Pancreas (tissue), 10 donors: ENCODE data around the gene ZNF358. TPM values are rescaled to one million over a fixed set of nuclear protein-coding genes. Genes with fewer than 3 reads are reported as not detected.

Experiments used
- ATAC-seq, 4 donors: fragments of 200-7000 bp; cut with Tn5 transposase; one replicate each; pipeline versions ENCODE4 v1.8.0 to v1.9.1; 2020; ENCODE audit warnings: mild to moderate bottlenecking in 4 of 4, moderate library complexity in 4 of 4
- DNase-seq, 6 donors: peaks; one replicate each; pipeline ENCODE4 v3.0.0-alpha.2; 2020
- FAIRE-seq: peaks from 2 replicates; lab custom pipeline; 2012; peaks lifted over from hg19 to GRCh38; lab: Jason Lieb, UNC
- H3K27ac ChIP-seq, 4 donors: fragments of 200-600 bp; sonication (generic); 1 replicate in 3 of 4; 2 replicates in 1 of 4; pipeline versions ENCODE4 v1.5.0 to v1.8.0; 2020
- H3K27me3 ChIP-seq, 4 donors: fragments of 200-600 bp; one replicate each; pipeline ENCODE4 v1.8.0; 2021
- H3K36me3 ChIP-seq, 3 donors: fragments of 200-600 bp; sonication (generic) in 1 of 3; one replicate each; pipeline versions ENCODE4 v1.5.0 to v1.8.0; 2020 to 2021
- H3K4me1 ChIP-seq, 3 donors: fragments of 200-600 bp; one replicate each; pipeline ENCODE4 v1.8.0; 2021
- H3K4me3 ChIP-seq, 4 donors: fragments of 200-600 bp; sonication (generic) in 2 of 4; one replicate each; pipeline versions ENCODE4 v1.5.0 to v1.8.0; 2020 to 2021
- H3K9me3 ChIP-seq, 4 donors: fragments of 200-600 bp; one replicate each; pipeline ENCODE4 v1.8.0; 2021
- WGBS, 2 donors: extraction: QIAGEN DNeasy Blood & Tissue Kit; methylation state at CpG; one replicate each; pipeline ENCODE4 v1.1.7; 2013; 5-methylcytosine and 5-hydroxymethylcytosine counted together
- intact Hi-C, 3 donors: fragments of 100-400 bp; cut with DNase I; formaldehyde crosslinking; loops; one replicate each; pipeline versions ENCODE4 v1.11.1 to v1.14.2; 2022
- polyA plus RNA-seq, 2 donors: library from polyadenylated mRNA; stranded (reverse); fragments of 200-250 nt; gene quantifications; one replicate each; pipeline ENCODE4 v1.2.3, GENCODE V29; 2013
- total RNA-seq, 6 donors: library from RNA; stranded (reverse); fragmentation: NEBNext Ultra II Directional in 4 of 6; extraction: Animal tissue kit (Norgen Biotek cat#: 25700) in 4 of 6; gene quantifications; one replicate each; pipeline versions ENCODE4 v1.2.1 to v1.2.4, GENCODE V29; 2021 to 2023
- TF ChIP-seq, protein P1 (sequence below), 4 donors: fragments of 200-600 bp; sonication (generic) in 3 of 4; IDR thresholded peaks; one replicate each; pipeline versions ENCODE4 v1.5.0 to v1.8.0; 2021; ENCODE audit warnings: antibody characterized with exemption in 4 of 4
- donor health status: healthy with polysubstance abuse.
- donor health status: DM: no; HTN: no; CAD: no; lungs with moderate emphysema.
- donor health status: DM: no; HTN: no; CAD: no.
- donor health status: control.
- donor health status: control.
- donor health status: Bipolar disorder and iron deficiency.
- donor health status: DM: yes; HTN: yes; CAD: no.
- donor health status: DM: no; HTN: no; CAD: no.
- donor health status: DM: no; HTN: no; CAD: no.
- donor health status: DM: yes; HTN: yes; CAD: no.

ZNF358 gene
- total and polyA plus RNA-seq, 8 donors = 22.6 to 68.8 (median 24.2) TPM

DNA sequence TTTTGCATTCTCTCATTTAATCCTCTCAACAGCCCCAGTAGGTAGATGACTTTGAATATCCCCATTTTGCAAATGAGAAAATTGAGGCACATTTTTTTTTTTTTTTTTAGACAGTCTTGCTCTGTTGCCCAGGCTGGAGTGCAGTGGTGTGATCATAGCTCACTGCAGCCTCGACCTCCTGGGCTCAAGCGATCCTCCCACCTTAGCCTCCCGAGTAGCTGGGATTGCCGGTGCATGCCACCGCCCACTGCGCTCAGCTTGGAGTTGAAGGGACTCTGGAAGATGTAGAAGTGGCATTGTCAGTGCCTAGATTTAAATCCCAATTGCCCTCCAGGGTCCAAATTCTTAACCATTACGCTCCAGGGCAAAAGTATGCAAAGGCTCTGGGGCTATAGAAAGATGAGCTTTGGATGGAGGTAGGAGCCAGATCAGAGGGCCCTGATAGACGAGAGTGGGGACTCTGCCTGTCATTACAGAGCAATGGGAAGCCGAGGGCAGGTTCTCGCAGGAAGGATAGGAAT lies 5.7 kb downstream of the ZNF358 start:
- no peak for DNase-seq
- no peaks in the 10 kb centered on the region for H3K36me3 ChIP-seq
- no peak for ATAC-seq
- H3K27me3 ChIP-seq = no peaks in the 10 kb centered on the region
- TF ChIP-seq, protein P1, sequence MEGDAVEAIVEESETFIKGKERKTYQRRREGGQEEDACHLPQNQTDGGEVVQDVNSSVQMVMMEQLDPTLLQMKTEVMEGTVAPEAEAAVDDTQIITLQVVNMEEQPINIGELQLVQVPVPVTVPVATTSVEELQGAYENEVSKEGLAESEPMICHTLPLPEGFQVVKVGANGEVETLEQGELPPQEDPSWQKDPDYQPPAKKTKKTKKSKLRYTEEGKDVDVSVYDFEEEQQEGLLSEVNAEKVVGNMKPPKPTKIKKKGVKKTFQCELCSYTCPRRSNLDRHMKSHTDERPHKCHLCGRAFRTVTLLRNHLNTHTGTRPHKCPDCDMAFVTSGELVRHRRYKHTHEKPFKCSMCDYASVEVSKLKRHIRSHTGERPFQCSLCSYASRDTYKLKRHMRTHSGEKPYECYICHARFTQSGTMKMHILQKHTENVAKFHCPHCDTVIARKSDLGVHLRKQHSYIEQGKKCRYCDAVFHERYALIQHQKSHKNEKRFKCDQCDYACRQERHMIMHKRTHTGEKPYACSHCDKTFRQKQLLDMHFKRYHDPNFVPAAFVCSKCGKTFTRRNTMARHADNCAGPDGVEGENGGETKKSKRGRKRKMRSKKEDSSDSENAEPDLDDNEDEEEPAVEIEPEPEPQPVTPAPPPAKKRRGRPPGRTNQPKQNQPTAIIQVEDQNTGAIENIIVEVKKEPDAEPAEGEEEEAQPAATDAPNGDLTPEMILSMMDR (IDR thresholded peaks at IDR 0.05) = no peak
- H3K9me3 ChIP-seq = no peaks in the 10 kb centered on the region
- 53% methylated on average over 10 of the region's 10 CpGs for WGBS, 2 donors
- H3K4me1 ChIP-seq = peaks cover 4 to 13% (median 12%) of the 10 kb centered on the region in 3 donors
- peak overlapping the region in 1 of 4 donors; percentile 94 for H3K4me3 ChIP-seq
- H3K27ac ChIP-seq = peak overlapping the region in 1 of 4 donors; percentile 17
- no peak for FAIRE-seq
- intact Hi-C loops = no loop called here

DNA sequence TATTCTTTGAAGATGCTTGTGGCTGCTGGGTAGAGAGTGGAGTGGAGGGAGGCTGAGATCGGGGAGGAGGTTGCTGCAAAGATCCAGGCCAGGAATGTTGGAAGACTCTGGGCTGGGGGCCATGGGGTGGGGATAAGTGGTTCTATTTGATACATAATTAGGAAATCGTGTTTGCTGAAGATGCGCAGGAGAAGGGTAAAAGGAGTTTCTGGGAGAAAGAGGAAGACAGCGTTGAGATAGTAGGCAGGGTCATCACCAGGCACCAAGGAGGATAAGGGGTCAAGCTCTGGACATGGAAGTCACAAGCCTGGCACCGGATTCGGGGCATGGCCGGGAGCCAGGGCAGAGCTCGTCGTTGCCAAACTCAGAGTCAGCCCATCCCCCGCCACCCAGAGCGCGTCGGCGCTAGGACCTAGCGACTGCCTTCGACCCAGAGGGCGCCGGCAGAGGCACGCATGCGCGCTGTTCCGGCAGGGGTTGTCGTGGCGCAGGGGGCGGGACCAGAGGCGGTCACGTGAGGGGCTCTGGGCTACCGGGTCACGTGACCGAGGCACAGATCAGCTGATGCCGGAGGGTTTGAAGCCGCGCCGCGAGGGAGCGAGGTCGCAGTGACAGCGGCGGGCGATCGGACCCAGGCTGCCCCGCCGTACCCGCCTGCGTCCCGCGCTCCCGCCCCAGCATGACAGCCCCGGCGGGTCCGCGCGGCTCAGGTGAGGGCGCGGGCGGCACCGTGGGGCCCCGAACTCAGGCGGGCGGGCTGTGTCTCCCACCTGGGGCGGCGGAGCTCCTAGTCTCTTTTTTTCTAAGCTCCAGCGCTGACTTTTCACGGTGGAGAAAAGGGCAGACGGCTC lies 6.4 kb downstream of the ZNF358 start, which contains the start of gene MCOLN1:
Gene MCOLN1, plus strand, starts transcription at position 553 of the 851 bp plus-strand sequence. Its CDS starts 127 bp downstream, at position 680.
- WGBS, 2 donors = 1% methylated on average over 43 to 65 of the region's 65 CpGs
- Histone ChIP-seq H3K27me3 (no peaks in the 10 kb centered on the region), H3K4me3 (peak within 1 kb of the TSS; percentile 60 to 94 (median 88)), H3K9me3 (no peaks in the 10 kb centered on the region), H3K36me3 (no peaks in the 10 kb centered on the region), H3K4me1 (peaks cover 4 to 13% (median 12%) of the 10 kb centered on the region in 3 donors), H3K27ac (peak within 1 kb of the TSS in 2 of 4 donors; percentile 17 to 44)
- FAIRE-seq = no peak
- peak; percentile 99 to 100 (median 100) for DNase-seq
- intact Hi-C loops = no loop called here
- TF ChIP-seq, protein P1 (IDR thresholded peaks at IDR 0.05) = no peak
- ATAC-seq = peak; percentile 94 to 97 (median 96)

DNA sequence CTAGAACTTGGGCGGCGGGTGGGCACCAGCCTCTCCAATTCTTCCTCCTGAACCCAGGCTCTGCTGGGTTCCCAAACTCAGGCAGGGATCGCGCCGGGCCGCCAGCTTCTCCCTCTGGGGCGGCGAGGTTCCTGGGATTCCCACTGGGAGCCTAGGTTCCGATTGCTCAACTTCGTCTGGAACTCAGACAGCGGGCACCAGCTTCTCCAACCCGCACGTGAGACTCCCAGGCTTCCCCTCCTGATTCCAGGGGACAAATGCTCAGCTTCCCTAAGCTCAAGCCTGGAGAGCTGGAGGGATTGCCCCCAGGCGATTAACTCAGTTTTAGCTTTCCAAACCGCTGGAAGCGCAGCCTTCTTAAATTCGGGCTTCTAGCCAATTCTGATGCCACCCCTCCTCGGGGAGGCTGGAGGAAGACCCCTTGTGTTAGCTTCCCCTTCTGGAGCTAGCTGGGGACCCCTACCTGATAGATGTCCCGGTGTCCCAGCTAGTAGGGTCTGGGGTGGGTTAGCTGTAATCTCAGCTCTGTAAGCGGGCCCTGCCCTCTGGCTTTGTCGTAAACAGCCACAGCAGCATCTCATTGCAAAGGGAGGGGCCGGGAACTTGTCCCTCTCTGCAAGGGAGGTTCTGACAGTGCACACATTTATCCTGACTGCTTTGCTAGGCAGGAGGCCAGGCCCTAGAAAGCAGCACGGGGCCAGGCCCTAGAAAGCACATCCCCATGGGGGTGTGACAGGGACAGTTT lies 7.2 kb downstream of the ZNF358 start:
- TF ChIP-seq, protein P1 (IDR thresholded peaks at IDR 0.05) = no peak
- no peak for FAIRE-seq
- intact Hi-C loops = no loop called here
- peak in 2 of 4 donors; percentile 3 to 4 for ATAC-seq
- no peaks in the 10 kb centered on the region for H3K27me3 ChIP-seq
- no peaks in the 10 kb centered on the region for H3K9me3 ChIP-seq
- WGBS, 2 donors = 7 to 10% methylated on average over 21 to 23 of the region's 23 CpGs
- peak overlapping the region in 1 of 4 donors; percentile 44 for H3K27ac ChIP-seq
- peak in 2 of 6 donors; percentile 63 to 80 for DNase-seq
- H3K36me3 ChIP-seq = no peaks in the 10 kb centered on the region
- peaks cover 4 to 13% (median 12%) of the 10 kb centered on the region in 3 donors for H3K4me1 ChIP-seq
- peak overlapping the region; percentile 60 to 94 (median 88) for H3K4me3 ChIP-seq

DNA sequence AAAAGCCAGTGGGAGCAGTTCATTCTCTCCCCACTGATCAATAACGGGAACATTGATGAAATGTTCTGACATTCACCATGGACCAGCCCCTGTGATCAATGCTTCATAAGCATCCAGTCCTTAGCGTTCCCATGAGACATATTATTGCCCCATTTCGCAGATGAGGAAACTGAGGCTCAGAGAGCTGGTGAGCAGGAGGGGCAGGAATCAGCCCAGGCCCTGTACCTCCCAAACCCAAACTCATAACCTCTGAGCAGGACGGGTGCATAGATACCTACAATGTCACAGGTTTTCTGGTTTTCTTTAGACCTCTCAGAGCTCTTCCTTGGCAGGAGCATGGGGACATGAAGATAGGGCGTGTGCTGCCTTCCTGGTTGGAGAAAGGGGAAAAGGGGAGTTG lies 8.6 kb downstream of the ZNF358 start:
- ATAC-seq = no peak
- Histone ChIP-seq H3K36me3 (no peaks in the 10 kb centered on the region), H3K27me3 (no peaks in the 10 kb centered on the region), H3K27ac (no peak overlapping the region), H3K4me1 (peaks cover 4 to 13% (median 12%) of the 10 kb centered on the region in 3 donors), H3K9me3 (no peaks in the 10 kb centered on the region), H3K4me3 (no peak overlapping the region)
- WGBS, 2 donors = 85 to 86% methylated on average over 5 of the region's 5 CpGs
- TF ChIP-seq, protein P1 (IDR thresholded peaks at IDR 0.05) = no peak
- FAIRE-seq = no peak
- intact Hi-C loops = no loop called here
- DNase-seq = no peak
